Glomerular visceral epithelial cell (primary cell): Measurements from ENCODE around the gene HBQ1.
"Not testable (repeated sequence)": the region's sequence is repeated elsewhere in the genome, so short reads cannot be mapped to it uniquely, and the experiment has no call there.

Experiments
- DNase-seq: peaks from one replicate; pipeline ENCODE4 v3.0.0-alpha.2; 2016; ENCODE audit errors: extremely low spot score

Gene HBQ1

DNA sequence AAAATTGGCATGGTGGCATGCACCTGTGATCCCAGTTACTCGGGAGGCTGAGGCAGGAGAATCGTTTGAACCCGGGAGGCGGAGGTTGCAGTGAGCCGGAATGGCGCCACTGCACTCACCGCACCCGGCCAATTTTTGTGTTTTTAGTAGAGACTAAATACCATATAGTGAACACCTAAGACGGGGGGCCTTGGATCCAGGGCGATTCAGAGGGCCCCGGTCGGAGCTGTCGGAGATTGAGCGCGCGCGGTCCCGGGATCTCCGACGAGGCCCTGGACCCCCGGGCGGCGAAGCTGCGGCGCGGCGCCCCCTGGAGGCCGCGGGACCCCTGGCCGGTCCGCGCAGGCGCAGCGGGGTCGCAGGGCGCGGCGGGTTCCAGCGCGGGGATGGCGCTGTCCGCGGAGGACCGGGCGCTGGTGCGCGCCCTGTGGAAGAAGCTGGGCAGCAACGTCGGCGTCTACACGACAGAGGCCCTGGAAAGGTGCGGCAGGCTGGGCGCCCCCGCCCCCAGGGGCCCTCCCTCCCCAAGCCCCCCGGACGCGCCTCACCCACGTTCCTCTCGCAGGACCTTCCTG lies at the start of gene HBQ1:
HBQ1 (plus strand) TSS at position 359 of the 575 bp plus-strand sequence; CDS start at position 387, 28 bp downstream.
- DNase-seq = peak; percentile 13

DNA sequence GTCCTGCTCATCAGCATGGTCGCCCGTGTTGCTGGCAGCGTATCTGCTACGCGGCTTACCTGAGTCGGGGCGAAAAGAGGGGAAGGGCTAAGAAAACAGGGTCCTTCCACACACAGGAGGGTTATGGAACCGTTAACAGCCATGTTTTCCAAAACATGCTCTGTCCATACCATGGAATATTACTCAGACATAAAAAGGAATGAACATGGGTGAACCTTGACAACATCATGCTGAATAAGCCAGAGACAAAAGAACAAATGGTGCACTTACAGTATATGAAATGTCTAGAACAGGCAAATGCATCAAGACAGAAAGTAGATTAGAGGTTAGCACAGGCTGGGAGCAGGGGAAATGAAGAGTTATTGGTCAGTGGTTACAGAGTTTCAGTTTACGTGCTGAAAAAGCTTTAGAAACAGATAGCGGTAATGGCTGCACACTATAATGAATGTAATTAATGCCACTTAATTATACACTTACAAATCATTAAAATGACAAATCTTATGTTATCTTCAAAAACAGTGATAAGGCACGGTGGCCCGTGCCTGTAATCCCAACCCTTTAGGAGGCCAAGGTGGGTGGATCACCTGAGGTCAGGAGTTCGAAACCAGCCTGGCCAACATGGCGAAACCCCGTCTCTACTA lies 49.6 kb upstream of the HBQ1 start:
- DNase-seq = no peak

DNA sequence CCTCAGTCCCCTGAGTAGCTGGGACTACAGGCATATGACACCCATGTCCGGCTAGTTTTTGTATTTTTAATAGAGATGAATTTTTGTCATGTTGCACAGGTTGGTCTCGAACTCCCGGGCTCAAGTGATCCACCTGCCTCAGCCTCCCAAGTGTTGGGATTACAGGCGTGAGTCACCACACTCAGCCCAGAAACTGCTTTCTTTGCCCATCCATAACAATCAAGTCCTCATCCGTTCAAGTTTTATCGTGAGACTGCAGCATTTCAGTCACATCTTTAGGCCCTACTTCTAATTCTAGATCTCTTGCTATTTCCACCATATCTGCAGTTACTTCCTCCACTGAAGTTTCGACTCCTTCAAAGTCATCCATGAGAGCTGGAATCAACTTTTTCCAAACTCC lies 48.1 kb upstream of the HBQ1 start:
- DNase-seq = no peak

DNA sequence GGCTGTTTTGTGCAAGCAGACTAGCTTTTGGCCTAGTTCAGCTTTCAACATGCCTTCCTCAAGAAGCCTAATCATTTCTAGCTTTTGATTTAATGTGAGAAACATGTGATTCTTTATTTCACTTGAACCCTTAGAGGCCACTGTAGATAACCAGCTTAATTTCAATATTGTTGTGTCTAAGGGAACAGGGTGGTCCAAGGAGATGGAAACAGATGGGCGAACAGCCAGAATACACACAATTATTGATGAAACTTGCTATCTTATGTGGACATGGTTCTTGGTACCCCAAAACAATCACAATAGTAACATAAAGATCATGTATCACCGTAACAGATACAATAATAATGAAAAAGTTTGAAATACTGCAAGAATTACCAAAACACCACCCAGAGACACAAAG lies 46.5 kb upstream of the HBQ1 start:
- no peak for DNase-seq

DNA sequence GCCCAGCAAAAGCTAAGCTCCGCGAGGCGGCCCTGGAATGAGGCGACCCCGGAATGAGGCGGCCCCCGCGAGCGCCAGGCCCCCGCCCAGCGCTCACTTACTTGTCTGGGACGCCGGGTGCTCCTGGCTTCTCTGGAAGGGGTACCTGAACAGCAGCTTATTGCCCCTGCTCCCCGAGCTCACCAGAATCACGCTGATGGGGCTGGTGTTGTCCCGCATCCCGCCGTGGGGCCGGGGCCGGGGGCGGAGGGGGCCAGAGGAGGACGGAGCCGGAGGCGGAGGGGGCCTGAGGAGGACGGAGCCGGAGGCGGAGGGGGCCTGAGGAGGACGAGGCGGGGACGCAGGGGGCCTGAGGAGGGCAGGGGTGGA lies 42.2 kb upstream of the HBQ1 start:
- DNase-seq = no peak

DNA sequence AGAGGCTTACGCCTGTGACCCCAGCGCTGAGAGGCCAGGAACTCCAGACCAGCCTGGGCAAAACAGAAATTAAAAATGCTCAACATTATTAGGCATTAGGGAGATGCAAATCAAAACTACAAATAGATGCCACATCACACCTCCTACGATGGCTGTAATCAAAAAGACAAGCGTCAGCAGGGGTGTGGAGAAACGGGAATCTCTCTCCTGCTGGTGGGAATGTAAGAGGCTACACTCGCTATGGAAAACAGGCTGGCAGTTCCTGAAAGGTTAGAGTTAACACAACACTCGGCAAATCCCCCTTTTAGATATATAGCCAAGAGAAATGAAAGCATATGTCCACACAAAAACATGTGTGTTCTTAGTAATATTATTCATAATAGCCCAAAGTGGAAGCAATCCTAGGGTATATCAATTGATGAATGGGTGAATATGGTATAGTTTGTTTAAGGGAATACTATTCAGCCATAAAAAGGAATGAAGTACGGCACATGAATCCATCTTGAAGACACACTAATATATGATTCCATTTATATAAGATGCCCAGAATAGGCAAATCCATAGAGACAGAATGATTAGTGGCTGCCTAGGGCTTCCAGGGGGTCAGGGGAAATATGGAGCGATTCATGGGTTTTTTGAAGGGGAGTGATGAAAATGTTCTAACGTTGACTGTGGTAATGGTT lies 39.9 kb upstream of the HBQ1 start:
- no peak for DNase-seq

DNA sequence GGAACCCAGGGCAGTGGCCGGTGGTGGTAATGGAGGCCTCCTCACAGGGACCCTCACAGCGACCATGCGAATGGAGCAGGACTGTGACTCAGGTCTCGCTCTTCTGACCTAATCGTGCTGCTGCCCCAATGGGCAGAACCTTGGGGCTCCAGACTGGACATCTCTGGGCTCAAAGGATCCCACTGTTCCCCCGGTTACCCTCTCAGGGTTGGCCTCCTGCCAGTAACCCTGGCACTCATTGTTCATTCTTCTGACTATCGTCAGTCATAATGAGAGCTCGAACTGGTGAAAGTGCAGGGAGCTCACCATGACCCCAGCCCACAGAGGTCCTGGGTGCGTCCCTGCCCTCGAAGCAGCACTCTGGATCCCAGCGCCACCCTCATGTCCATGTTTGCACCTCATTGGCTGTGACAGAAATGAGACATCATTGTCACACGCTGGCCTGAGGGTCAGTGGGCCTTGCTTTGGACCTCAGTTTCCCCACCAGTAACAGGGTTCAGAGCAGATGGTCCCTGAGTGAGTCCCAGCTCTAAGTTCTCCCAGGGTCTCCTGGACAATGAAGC lies 37.8 kb upstream of the HBQ1 start:
- DNase-seq = no peak

DNA sequence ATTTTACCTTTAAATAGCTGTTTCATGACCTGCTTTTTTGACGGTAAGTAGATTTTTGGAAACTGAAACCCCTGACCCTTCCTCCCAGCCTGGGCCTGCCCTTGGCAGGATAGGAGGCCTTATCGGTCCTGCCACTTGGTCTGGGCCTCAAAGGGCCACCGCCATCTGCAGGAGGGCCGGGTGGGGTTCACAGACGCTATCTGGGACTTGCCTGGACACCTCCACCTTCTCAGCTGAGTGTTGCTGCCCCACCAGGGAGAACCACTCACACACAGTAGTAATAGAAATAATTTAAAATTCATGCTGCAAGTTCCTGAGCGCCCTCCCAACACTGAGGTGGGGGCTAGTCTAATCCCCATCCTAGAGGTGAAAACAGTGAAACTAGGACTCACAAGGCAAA lies 37.2 kb upstream of the HBQ1 start:
- no peak for DNase-seq

DNA sequence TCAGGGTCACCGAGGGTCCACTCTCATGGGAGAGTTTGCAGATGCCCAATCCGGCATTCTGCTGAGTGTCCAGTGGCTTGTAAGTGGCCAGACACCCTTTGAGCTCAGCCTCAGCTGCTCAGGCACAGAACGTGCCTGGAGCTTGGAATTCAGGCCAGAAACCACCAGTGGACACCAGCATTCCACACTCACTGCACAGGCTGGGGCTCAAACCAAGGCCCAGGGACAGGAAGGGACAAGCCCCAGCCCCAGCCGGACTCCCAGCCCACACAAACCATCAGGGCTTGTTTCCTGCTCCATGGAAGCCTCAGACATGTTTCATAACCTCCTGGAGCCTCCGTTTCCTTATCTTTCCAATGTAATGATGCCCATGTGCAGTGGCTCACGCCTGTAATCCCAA lies 36.8 kb upstream of the HBQ1 start:
- peak; percentile 33 for DNase-seq

DNA sequence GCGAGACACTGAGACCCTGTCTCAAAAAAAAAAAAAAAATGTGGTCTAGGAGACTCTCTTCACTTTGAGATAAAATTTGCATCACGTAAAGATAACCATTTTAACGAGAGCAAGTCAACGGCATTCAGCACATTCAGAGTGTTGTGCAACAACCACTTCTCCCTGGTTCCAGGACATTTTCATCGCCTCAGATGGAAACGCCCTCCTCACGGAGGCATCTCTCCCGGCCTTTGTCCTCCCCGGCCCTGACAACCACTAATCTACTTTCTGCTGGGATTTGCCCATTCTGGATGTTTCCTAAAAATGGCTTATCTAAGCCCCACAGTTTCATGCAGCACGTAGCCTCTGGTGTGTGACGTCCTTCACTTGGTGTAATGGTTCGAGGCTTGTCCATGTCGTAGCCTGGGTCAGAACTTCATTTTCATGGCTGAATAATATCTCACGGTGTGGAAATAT lies 35.4 kb upstream of the HBQ1 start:
- no peak for DNase-seq

DNA sequence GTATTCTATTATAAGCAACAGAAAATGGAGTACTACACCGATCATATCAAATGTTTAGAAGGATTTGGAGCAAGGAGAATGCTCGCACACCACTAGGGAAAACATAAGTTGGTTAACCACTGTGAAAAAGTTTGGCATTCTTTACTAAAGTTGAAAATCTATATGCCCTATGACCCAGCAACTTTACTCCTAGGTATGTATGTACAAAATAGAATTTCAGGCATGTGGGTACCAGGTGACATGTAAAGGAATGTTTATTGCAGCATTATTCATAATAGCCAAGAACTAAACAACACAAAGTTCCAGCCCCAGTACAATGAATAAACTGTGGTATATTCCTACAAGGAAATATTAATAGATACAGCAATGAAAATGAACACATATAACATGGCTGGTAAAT lies 33.6 kb upstream of the HBQ1 start:
- DNase-seq = no peak

DNA sequence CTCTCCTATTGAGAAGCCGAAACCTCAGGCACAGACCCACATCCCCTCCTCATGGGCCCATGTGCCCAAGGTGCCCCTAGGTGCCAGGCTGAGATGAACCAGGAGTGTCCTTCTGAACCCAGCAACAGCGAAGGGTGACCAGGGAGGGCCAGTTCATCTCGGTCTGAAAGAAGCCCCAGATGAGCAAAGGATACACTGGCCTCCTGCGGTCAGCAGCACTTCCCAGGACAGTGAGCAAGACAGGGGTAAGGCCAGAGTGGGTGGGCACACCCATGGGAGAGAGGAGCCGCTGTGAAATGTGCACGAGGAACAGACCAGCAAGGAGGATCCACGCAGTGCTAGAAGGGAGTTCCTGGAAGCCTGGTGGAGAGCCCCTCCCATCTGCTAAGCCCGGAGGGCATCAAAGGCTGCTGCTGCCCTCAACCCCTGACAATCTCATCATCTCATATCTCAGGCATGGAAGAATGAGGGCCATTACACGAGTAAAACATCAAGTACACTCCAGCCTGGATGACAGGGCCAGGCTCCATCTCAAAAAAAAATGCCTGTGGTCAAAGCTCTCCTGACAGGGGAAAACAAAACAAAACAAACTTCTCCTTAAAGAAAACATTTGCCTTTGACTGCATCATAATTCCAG lies 31.1 kb upstream of the HBQ1 start:
- no peak for DNase-seq

DNA sequence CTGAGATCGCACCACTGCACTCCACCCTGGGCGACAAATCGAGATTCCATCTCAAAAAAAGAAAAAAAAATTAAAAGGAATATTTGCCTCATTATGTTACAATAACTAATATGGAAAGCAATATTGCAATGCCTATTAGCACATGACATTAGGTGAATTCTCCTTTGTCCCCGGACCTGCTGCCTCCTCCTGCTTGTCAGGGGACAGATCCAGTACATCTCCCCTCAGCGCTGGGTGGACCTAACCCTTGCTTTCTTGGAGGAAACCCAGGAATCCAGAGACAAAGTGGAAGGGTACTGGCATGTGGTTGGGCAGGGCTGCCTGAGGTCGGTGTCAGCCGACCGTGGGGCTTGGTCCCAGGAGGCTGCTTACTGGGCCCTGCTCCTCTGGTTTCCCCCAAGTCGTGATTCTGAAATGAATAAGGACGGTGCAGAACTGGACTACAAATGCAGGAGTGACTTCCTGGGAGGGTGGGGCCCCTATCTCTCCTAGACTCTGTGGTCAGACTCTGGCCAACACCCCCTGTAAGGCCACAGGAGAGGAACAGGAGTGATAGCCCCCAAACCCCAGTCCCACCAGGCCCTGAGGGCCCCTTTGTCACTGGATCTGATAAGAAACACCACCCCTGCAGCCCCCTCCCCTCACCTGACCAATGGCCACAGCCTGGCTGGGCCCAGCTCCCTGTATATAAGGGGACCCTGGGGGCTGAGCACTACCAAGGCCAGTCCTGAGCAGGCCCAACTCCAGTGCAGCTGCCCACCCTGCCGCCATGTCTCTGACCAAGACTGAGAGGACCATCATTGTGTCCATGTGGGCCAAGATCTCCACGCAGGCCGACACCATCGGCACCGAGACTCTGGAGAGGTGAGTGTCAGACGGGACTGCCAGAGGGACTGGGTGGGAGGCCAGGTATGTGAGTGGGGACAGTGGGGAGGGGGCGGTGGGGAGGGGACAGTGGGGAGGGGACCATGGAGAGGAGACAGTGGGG lies 27.8 kb upstream of the HBQ1 start, which contains the start of gene HBZ:
HBZ (plus strand) TSS at position 504 of the 988 bp plus-strand sequence; CDS start at position 770, 266 bp downstream.
- no peak for DNase-seq

DNA sequence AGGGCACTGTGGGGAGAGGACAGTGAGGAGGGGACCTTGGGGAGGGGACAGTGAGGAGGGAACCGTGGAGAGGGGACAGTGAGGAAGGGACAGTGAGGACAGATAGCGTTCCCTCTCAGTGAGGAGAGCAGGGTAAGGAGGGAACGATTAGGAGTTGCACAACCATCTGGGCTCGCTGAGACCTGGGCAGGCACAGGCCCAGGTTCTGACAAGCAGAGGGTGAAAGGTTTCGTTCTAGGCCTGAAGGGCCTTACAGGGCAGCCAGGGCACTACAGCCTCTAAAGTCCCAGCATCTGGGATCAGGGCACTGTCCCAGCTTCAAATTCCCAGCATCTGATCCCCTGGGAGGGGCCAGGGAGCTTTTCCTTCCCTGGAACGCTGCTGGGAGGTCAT lies 27.1 kb upstream of the HBQ1 start:
- DNase-seq = not testable (repeated sequence)

DNA sequence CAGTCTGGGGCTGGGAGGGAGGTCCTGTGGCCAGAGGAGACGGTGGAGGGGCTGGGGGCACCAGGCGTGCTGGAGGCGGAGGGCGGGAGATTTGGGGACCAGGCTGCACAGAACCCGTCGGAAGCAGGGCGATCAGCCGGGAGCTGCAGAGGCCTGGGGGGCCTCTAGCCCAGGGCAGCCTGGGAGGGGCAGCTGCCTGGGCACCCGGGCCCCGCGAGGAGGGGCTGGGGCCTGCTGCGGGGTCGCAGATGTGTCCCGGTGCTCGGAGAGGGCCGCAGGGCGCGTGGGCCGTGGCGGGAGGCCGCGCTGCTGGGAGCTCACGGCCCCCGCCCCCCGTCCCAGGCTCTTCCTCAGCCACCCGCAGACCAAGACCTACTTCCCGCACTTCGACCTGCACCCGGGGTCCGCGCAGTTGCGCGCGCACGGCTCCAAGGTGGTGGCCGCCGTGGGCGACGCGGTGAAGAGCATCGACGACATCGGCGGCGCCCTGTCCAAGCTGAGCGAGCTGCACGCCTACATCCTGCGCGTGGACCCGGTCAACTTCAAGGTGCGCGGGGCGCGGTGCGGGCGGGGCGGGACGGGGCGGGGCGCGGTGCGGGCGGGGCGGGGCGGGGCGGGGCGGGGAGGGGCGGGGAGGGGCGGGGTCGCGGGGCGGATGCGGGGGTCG lies 26.6 kb upstream of the HBQ1 start:
- DNase-seq = not testable (repeated sequence)

DNA sequence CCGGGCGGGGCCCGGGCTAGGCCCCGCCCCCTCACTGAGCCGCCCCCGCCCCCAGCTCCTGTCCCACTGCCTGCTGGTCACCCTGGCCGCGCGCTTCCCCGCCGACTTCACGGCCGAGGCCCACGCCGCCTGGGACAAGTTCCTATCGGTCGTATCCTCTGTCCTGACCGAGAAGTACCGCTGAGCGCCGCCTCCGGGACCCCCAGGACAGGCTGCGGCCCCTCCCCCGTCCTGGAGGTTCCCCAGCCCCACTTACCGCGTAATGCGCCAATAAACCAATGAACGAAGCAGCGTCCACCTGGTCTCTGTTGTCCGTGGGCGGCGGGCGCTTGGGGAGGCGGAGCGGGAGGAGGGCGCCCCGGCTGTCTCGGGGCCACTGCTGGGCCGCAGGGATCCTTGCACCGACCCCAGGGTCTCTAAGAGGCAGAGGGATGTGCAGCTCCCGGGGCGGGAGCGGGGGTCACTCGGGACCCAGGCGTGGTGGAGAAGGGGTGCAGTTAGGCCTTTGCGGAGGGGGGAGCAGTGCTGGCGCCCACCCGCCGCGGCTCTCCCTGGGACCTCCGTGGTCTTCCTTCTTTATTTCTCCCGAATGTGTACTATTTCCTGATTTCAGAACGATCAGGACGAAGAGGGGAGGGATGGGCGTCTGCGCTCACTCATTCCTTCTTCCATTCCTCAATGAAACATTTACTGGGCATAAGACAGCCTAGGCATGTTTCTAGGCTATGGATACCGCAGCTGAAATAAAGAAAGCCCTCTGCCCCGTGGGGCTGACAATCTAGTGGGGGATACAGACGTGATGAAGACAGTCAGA lies 25.8 kb upstream of the HBQ1 start:
- peak; percentile 28 for DNase-seq

DNA sequence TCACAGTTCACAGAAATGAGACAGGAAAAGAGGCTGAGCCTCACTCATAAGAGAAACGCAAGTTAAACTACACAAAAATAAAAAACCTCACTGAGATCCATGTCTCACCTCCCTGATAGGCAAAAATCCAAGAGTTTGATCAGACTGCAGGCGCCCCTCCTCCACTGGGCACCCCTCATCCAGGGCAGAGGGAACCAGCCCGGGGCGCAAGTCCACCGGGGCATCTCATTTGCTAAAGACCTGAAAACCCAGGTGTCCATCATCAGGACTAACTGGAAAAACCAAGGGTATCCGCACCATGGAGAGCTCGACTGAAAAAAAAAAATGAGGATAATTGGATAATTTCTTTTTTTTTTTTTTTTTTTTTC lies 25.2 kb upstream of the HBQ1 start:
- no peak for DNase-seq

DNA sequence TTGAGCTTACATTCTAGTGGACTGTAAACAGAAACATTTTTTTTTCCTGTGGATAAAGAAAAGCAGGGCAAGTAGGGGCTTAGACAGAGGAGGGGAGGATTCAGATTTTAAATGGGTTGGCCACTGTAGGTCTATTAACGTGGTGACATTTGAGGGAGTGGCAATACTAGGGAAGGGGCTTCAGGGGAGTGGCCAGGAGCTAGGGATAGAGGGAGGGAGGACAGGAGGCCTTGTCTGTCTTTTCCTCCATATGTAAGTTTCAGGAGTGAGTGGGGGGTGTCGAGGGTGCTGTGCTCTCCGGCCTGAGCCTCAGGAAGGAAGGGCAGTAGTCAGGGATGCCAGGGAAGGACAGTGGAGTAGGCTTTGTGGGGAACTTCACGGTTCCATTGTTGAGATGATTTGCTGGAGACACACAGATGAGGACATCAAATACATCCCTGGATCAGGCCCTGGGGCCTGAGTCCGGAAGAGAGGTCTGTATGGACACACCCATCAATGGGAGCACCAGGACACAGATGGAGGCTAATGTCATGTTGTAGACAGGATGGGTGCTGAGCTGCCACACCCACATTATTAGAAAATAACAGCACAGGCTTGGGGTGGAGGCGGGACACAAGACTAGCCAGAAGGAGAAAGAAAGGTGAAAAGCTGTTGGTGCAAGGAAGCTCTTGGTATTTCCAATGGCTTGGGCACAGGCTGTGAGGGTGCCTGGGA lies 21.0 kb upstream of the HBQ1 start:
- no peak for DNase-seq

DNA sequence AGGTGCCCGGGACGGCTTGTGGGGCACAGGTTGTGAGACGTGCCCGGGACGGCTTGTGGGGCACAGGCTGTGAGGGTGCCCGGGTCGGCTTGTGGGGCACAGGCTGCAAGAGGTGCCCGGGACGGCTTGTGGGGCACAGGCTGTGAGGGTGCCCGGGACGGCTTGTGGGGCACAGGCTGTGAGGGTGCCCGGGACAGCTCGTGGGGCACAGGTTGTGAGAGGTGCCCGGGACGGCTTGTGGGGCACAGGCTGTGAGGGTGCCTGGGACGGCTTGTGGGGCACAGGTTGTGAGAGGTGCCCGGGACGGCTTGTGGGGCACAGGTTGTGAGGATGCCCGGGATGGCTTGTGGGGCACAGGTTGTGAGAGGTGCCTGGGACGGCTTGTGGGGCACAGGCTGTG lies 20.0 kb upstream of the HBQ1 start:
- DNase-seq = not testable (repeated sequence)
